ENCODE measurements around the gene TMPRSS4.

Gene TMPRSS4

GRCh38 chr11:118154641-118155040 lies 77.8 kb downstream of the TMPRSS4 start:
- Histone ChIP-seq H3K4me2 (ENCODE audit: low read length) (no peak overlapping the region), H3K9ac (no peak overlapping the region), H3K9me3 (ENCODE audit: control insufficient read depth, low read length) (no peaks in the 10 kb centered on the region), H3K36me3 (ENCODE audit: control insufficient read depth, insufficient read depth, low read length) (no peaks in the 10 kb centered on the region), H3K27me3 (ENCODE audit: control insufficient read depth, insufficient read depth, low read length) (no peaks in the 10 kb centered on the region), H3K4me3 (ENCODE audit: low read depth, low read length) (no peak overlapping the region), H3K4me1 (no peaks in the 10 kb centered on the region), H3K27ac (no peak overlapping the region), H2AFZ (no peak overlapping the region), H3K79me2 (no peaks in the 10 kb centered on the region)
- TF ChIP-seq CTCF (IDR thresholded peaks at IDR 0.05): no peak

- Histone ChIP-seq H3K36me3 (ENCODE audit: control insufficient read depth, insufficient read depth, low read length) (no peaks in the 10 kb centered on the region), H3K4me3 (ENCODE audit: low read depth, low read length) (no peak overlapping the region), H3K4me2 (ENCODE audit: low read length) (no peak overlapping the region), H3K9me3 (ENCODE audit: control insufficient read depth, low read length) (no peaks in the 10 kb centered on the region), H3K27ac (no peak overlapping the region), H3K4me1 (no peaks in the 10 kb centered on the region), H3K79me2 (no peaks in the 10 kb centered on the region), H2AFZ (no peak overlapping the region), H3K9ac (no peak overlapping the region), H3K27me3 (ENCODE audit: control insufficient read depth, insufficient read depth, low read length) (no peaks in the 10 kb centered on the region)
- TF ChIP-seq CTCF (IDR thresholded peaks at IDR 0.05): no peak
These were observed 79.1 kb downstream of the TMPRSS4 start for GRCh38 chr11:118155776-118156530.

- no peak overlapping the region for H3K9ac ChIP-seq
- no peaks in the 10 kb centered on the region for H3K27me3 ChIP-seq (ENCODE audit: control insufficient read depth, insufficient read depth, low read length)
These were observed 79.8 kb downstream of the TMPRSS4 start for GRCh38 chr11:118156531-118157185.

GRCh38 chr11:118157186-118157895 lies 80.5 kb downstream of the TMPRSS4 start:
- H3K27ac ChIP-seq: no peak overlapping the region
- no peaks in the 10 kb centered on the region for H3K79me2 ChIP-seq
- H3K9me3 ChIP-seq (ENCODE audit: control insufficient read depth, low read length): no peaks in the 10 kb centered on the region
- no peak overlapping the region for H3K4me2 ChIP-seq (ENCODE audit: low read length)
- no peak for TF ChIP-seq CTCF (IDR thresholded peaks at IDR 0.05)
- H3K4me3 ChIP-seq (ENCODE audit: low read depth, low read length): no peak overlapping the region
- no peaks in the 10 kb centered on the region for H3K27me3 ChIP-seq (ENCODE audit: control insufficient read depth, insufficient read depth, low read length)
- no peak overlapping the region for H2AFZ ChIP-seq
- no peaks in the 10 kb centered on the region for H3K4me1 ChIP-seq
- no peak overlapping the region for H3K9ac ChIP-seq
- H3K36me3 ChIP-seq (ENCODE audit: control insufficient read depth, insufficient read depth, low read length): no peaks in the 10 kb centered on the region

More at GRCh38 chr11:118156531-118157185, 79.8 kb downstream of the TMPRSS4 start:
- TF ChIP-seq CTCF (IDR thresholded peaks at IDR 0.05): no peak
- H3K4me2 ChIP-seq (ENCODE audit: low read length): no peak overlapping the region
- H3K4me3 ChIP-seq (ENCODE audit: low read depth, low read length): no peak overlapping the region
- no peak overlapping the region for H3K27ac ChIP-seq
- no peak overlapping the region for H2AFZ ChIP-seq
- H3K4me1 ChIP-seq: no peaks in the 10 kb centered on the region
- no peaks in the 10 kb centered on the region for H3K9me3 ChIP-seq (ENCODE audit: control insufficient read depth, low read length)
- H3K36me3 ChIP-seq (ENCODE audit: control insufficient read depth, insufficient read depth, low read length): no peaks in the 10 kb centered on the region
- no peaks in the 10 kb centered on the region for H3K79me2 ChIP-seq

Data from parathyroid adenoma (tissue), 2 donors.